ENCODE results near the gene VAV1.

The VAV1 gene

GRCh38 chr19:6834433-6834832, 61.9 kb downstream of the VAV1 start:
- no peak overlapping the region for H3K4me3 ChIP-seq (replicated peaks; ENCODE audit: insufficient read depth, low read length)
- H3K27ac ChIP-seq (replicated peaks): no peak overlapping the region
- H3K27me3 ChIP-seq (ENCODE audit: insufficient read depth, poor library complexity, severe bottlenecking): no peaks in the 10 kb centered on the region
- DNase-seq (ENCODE audit: low read depth in 1 of 2, low spot score in 1 of 2): no peak
- TF ChIP-seq SPI1 (IDR thresholded peaks at IDR 0.05; ENCODE audit: borderline replicate concordance, low read depth) (no peak), REST (IDR thresholded peaks at IDR 0.05; ENCODE audit: insufficient replicate concordance, low read depth) (no peak), CTCF (IDR thresholded peaks at IDR 0.05; ENCODE audit: insufficient read depth, low read length) (no peak), POLR2AphosphoS5 (IDR thresholded peaks at IDR 0.05; ENCODE audit: low read depth) (no peak), GABPA (IDR thresholded peaks at IDR 0.05; ENCODE audit: low read depth) (no peak)

GRCh38 chr19:6835501-6835900, 63.0 kb downstream of the VAV1 start:
- no peak for TF ChIP-seq POLR2AphosphoS5 (IDR thresholded peaks at IDR 0.05; ENCODE audit: low read depth)
- TF ChIP-seq REST (IDR thresholded peaks at IDR 0.05; ENCODE audit: insufficient replicate concordance, low read depth): no peak
- no peak for TF ChIP-seq CTCF (IDR thresholded peaks at IDR 0.05; ENCODE audit: insufficient read depth, low read length)
- TF ChIP-seq GABPA (IDR thresholded peaks at IDR 0.05; ENCODE audit: low read depth): no peak
- TF ChIP-seq SPI1 (IDR thresholded peaks at IDR 0.05; ENCODE audit: borderline replicate concordance, low read depth): no peak
- Histone ChIP-seq H3K27ac (replicated peaks) (no peak overlapping the region), H3K27me3 (ENCODE audit: insufficient read depth, poor library complexity, severe bottlenecking) (no peaks in the 10 kb centered on the region), H3K4me3 (replicated peaks; ENCODE audit: insufficient read depth, low read length) (no peak overlapping the region)
- DNase-seq (ENCODE audit: low read depth in 1 of 2, low spot score in 1 of 2): no peak

GRCh38 chr19:6837525-6837924, 65.0 kb downstream of the VAV1 start:
- H3K4me3 ChIP-seq (replicated peaks; ENCODE audit: insufficient read depth, low read length): no peak overlapping the region
- TF ChIP-seq SPI1 (IDR thresholded peaks at IDR 0.05; ENCODE audit: borderline replicate concordance, low read depth): no peak
- no peak for TF ChIP-seq POLR2AphosphoS5 (IDR thresholded peaks at IDR 0.05; ENCODE audit: low read depth)
- no peak for TF ChIP-seq CTCF (IDR thresholded peaks at IDR 0.05; ENCODE audit: insufficient read depth, low read length)
- no peak for TF ChIP-seq GABPA (IDR thresholded peaks at IDR 0.05; ENCODE audit: low read depth)
- TF ChIP-seq REST (IDR thresholded peaks at IDR 0.05; ENCODE audit: insufficient replicate concordance, low read depth): no peak
- no peaks in the 10 kb centered on the region for H3K27me3 ChIP-seq (ENCODE audit: insufficient read depth, poor library complexity, severe bottlenecking)
- no peak overlapping the region for H3K27ac ChIP-seq (replicated peaks)
- DNase-seq (ENCODE audit: low read depth in 1 of 2, low spot score in 1 of 2): no peak

All from HL-60 (cell line).